Endothelial cell (in vitro differentiated cells): ENCODE measurements around the gene EXD1. TPM values are rescaled to one million over a fixed set of nuclear protein-coding genes. Genes with fewer than 3 reads are reported as not detected.

Experiments
- DNase-seq: peaks from one replicate; pipeline ENCODE4 v3.0.0; 2021; ENCODE audit warnings: low spot score
- H3K27ac Mint-ChIP-seq: one replicate; pipeline ENCODE4 v1.8.0; 2021; ENCODE audit warnings: mixed read lengths, inconsistent platforms; ENCODE audit not compliant: unreplicated experiment
- H3K27me3 Mint-ChIP-seq: one replicate; pipeline ENCODE4 v1.8.0; 2021; ENCODE audit warnings: mild to moderate bottlenecking, moderate library complexity, mixed read lengths, inconsistent platforms; ENCODE audit not compliant: unreplicated experiment
- H3K36me3 Mint-ChIP-seq: one replicate; pipeline ENCODE4 v1.8.0; 2021; ENCODE audit warnings: mild to moderate bottlenecking, low read depth, mixed read lengths, inconsistent platforms; ENCODE audit not compliant: unreplicated experiment
- H3K4me1 Mint-ChIP-seq: one replicate; pipeline ENCODE4 v1.8.0; 2021; ENCODE audit warnings: mild to moderate bottlenecking, mixed read lengths, inconsistent platforms; ENCODE audit not compliant: unreplicated experiment
- H3K4me3 Mint-ChIP-seq: one replicate; pipeline ENCODE4 v1.8.0; 2021; ENCODE audit warnings: mild to moderate bottlenecking, mixed read lengths, inconsistent platforms; ENCODE audit not compliant: unreplicated experiment
- H3K9me3 Mint-ChIP-seq: one replicate; pipeline ENCODE4 v1.8.0; 2021; ENCODE audit warnings: mixed read lengths, inconsistent platforms; ENCODE audit not compliant: unreplicated experiment
- CTCF ChIP-seq: fragments of 200-600 bp; sonication (generic); IDR thresholded peaks from one replicate; pipeline ENCODE4 v1.5.0; 2021; ENCODE audit warnings: antibody characterized with exemption; ENCODE audit not compliant: unreplicated experiment
- long read RNA-seq: library from polyadenylated mRNA; unstranded; transcript quantifications from one replicate; pipeline ENCODE4 v2.0.0, GENCODE V29; 2020; ENCODE audit not compliant: unreplicated experiment
- total RNA-seq: library from RNA; stranded (reverse); fragmentation: NEBNext Ultra II Directional; extraction: Animal tissue kit (Norgen Biotek cat#: 25700); gene quantifications from one replicate; pipeline ENCODE4 v1.2.1, GENCODE V29; 2021; ENCODE audit not compliant: unreplicated experiment

Gene EXD1, protein sequence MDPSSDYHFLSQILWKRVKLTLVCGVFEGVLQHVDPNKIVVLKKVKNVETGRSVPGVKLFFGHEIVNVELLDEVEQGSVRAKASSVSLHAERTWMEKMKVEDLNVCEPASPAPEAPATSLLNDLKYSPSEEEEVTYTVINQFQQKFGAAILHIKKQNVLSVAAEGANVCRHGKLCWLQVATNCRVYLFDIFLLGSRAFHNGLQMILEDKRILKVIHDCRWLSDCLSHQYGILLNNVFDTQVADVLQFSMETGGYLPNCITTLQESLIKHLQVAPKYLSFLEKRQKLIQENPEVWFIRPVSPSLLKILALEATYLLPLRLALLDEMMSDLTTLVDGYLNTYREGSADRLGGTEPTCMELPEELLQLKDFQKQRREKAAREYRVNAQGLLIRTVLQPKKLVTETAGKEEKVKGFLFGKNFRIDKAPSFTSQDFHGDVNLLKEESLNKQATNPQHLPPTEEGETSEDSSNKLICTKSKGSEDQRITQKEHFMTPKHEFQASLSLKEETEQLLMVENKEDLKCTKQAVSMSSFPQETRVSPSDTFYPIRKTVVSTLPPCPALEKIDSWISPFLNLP
- not detected for total RNA-seq
- long read RNA-seq, result 0 reads

GRCh38 chr15:41230650-41231421 is at the start of gene EXD1, which contains the start of gene CHP1:
EXD1 (minus strand) TSS chr15:41230757; CDS start chr15:41226575, 4,182 bp downstream.
CHP1 (plus strand) TSS chr15:41231268; CDS start chr15:41231383, 115 bp downstream.
- DNase-seq, result peak; percentile 93
- H3K27me3 Mint-ChIP-seq, result no peaks in the 10 kb centered on the region
- no peaks in the 10 kb centered on the region for H3K36me3 Mint-ChIP-seq
- H3K4me1 Mint-ChIP-seq, result peaks cover 2% of the 10 kb centered on the region
- H3K9me3 Mint-ChIP-seq, result no peaks in the 10 kb centered on the region
- peak within 1 kb of the TSS; percentile 94 for H3K4me3 Mint-ChIP-seq
- TF ChIP-seq CTCF, result peak; percentile 100
- peak within 1 kb of the TSS; percentile 13 for H3K27ac Mint-ChIP-seq

GRCh38 chr15:41279535-41280283 is 49.2 kb upstream of the EXD1 start:
- Mint-ChIP-seq H3K27ac (no peak overlapping the region), H3K27me3 (peaks cover 6% of the 10 kb centered on the region), H3K4me3 (no peak overlapping the region), H3K4me1 (peaks cover 18% of the 10 kb centered on the region), H3K36me3 (peaks cover 30% of the 10 kb centered on the region), H3K9me3 (no peaks in the 10 kb centered on the region)
- DNase-seq, result no peak
- TF ChIP-seq CTCF, result no peak

- no peak overlapping the region for H3K4me3 Mint-ChIP-seq
- H3K27ac Mint-ChIP-seq, result no peak overlapping the region
- no peaks in the 10 kb centered on the region for H3K9me3 Mint-ChIP-seq
- H3K27me3 Mint-ChIP-seq, result peaks cover 4% of the 10 kb centered on the region
- DNase-seq, result no peak
- H3K4me1 Mint-ChIP-seq, result peaks cover 9% of the 10 kb centered on the region
- no peak for TF ChIP-seq CTCF
- H3K36me3 Mint-ChIP-seq, result peaks cover 26% of the 10 kb centered on the region
Observed at GRCh38 chr15:41278319-41278718, 47.8 kb upstream of the EXD1 start.

GRCh38 chr15:41276831-41277230 is 46.3 kb upstream of the EXD1 start:
- peaks cover 21% of the 10 kb centered on the region for H3K36me3 Mint-ChIP-seq
- no peak for TF ChIP-seq CTCF
- H3K4me1 Mint-ChIP-seq, result no peaks in the 10 kb centered on the region
- no peak overlapping the region for H3K4me3 Mint-ChIP-seq
- no peaks in the 10 kb centered on the region for H3K27me3 Mint-ChIP-seq
- no peak for DNase-seq
- H3K27ac Mint-ChIP-seq, result no peak overlapping the region
- H3K9me3 Mint-ChIP-seq, result no peaks in the 10 kb centered on the region
